Uterus (tissue), 4 donors: ENCODE measurements around the gene BCAP29. TPM values are rescaled to one million over a fixed set of nuclear protein-coding genes. Genes with fewer than 3 reads are reported as not detected.

Source experiments
- DNase-seq, 2 donors: peaks; one replicate each; pipeline ENCODE4 v3.0.0-alpha.2; 2019 to 2020
- H3K27ac ChIP-seq, 2 donors: fragments of 200-600 bp; sonication (generic); 1 replicate in 1 of 2; 2 replicates in 1 of 2; pipeline ENCODE4 v1.5.1; 2016 to 2018
- H3K27me3 ChIP-seq, 2 donors: fragments of 200-600 bp; sonication (generic); one replicate each; pipeline ENCODE4 v1.5.1; 2018 to 2019; ENCODE audit warnings: control low read depth in 1 of 2
- H3K36me3 ChIP-seq, 2 donors: fragments of 200-600 bp; sonication (generic); one replicate each; pipeline ENCODE4 v1.5.1; 2019; ENCODE audit warnings: control low read depth in 1 of 2
- H3K4me1 ChIP-seq, 2 donors: fragments of 200-600 bp; sonication (generic); one replicate each; pipeline ENCODE4 v1.5.1; 2018 to 2019; ENCODE audit warnings: control low read depth in 1 of 2
- H3K4me3 ChIP-seq, 2 donors: fragments of 200-600 bp; sonication (generic); 1 replicate in 1 of 2; 2 replicates in 1 of 2; pipeline ENCODE4 v1.5.1; 2018 to 2019; ENCODE audit warnings: mild to moderate bottlenecking in 1 of 2
- H3K9me3 ChIP-seq, 2 donors: fragments of 200-600 bp; sonication (generic); one replicate each; pipeline ENCODE4 v1.5.1; 2019; ENCODE audit warnings: control low read depth in 1 of 2
- POLR2A ChIP-seq, 2 donors: fragments of 450-650 bp; IDR thresholded peaks; one replicate each; pipeline ENCODE4 v1.6.1; 2016; ENCODE audit warnings: antibody characterized with exemption in 2 of 2, mild to moderate bottlenecking in 1 of 2, moderate library complexity in 1 of 2
- intact Hi-C: fragments of 100-400 bp; cut with DNase I; formaldehyde crosslinking; loops from one replicate; pipeline ENCODE4 v1.15.1; 2023; ENCODE audit warnings: low total_unique reads
- small RNA-seq: library from RNA; depleted of rRNA; stranded (forward); fragments of <200 nt; gene quantifications from one replicate; pipeline ENCODE3, GENCODE V24; 2016
- total RNA-seq, 4 donors: library from RNA; depleted of rRNA in 3 of 4; stranded (reverse); fragments of >200 nt in 3 of 4; gene quantifications; one replicate each; pipeline versions ENCODE4 v1.1.0 to v1.2.4, GENCODE V29; 2014 to 2023
- TF ChIP-seq, protein P1 (sequence below), 4 experiments: fragments of 200-600 bp in 2 of 4; fragments of 450-650 bp in 2 of 4; sonication (generic) in 2 of 4; IDR thresholded peaks; one replicate each; pipeline ENCODE4 v1.5.1; 2016 to 2019; ENCODE audit warnings: antibody characterized with exemption in 4 of 4, mild to moderate bottlenecking in 2 of 4, moderate library complexity in 1 of 4
- donor health status: DM: yes; HTN: yes; CAD: no.

Gene BCAP29
- total RNA-seq, 4 donors from 2014 or later, result 13.6 to 287 (median 110) TPM

DNA sequence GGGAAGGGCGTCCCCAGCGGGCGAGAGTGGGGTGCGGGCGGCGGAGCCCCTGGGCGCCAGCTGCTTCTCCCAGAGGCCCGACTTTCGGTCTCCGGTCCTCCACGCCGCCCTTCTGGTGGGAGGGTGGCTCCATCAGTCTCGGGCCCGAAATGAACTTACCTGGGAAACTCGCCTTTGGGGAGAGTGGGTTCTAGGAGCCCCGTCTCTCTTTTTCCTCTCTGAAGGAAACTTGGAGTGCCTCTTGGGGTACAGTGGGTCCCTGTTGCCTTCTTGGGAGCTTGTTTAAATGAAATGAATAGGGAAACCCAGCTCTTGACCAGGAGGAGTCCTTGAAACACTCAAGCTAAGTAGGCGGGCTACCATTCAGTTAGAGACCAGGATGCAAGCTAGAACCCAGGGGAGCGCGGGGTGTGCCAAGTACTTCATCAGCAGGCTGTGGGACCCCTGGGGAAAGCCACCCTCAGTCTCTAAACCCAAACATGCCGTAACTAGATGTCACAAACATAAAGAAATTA is 81.9 kb downstream of the BCAP29 start:
- H3K27ac ChIP-seq, result no peak overlapping the region
- peaks cover 0 to 3% of the 10 kb centered on the region in 2 donors for H3K27me3 ChIP-seq
- no peaks in the 10 kb centered on the region for H3K36me3 ChIP-seq
- no peak for DNase-seq
- intact Hi-C loops, result no loop called here
- TF ChIP-seq POLR2A (IDR thresholded peaks at IDR 0.05), result no peak
- TF ChIP-seq, protein P1, sequence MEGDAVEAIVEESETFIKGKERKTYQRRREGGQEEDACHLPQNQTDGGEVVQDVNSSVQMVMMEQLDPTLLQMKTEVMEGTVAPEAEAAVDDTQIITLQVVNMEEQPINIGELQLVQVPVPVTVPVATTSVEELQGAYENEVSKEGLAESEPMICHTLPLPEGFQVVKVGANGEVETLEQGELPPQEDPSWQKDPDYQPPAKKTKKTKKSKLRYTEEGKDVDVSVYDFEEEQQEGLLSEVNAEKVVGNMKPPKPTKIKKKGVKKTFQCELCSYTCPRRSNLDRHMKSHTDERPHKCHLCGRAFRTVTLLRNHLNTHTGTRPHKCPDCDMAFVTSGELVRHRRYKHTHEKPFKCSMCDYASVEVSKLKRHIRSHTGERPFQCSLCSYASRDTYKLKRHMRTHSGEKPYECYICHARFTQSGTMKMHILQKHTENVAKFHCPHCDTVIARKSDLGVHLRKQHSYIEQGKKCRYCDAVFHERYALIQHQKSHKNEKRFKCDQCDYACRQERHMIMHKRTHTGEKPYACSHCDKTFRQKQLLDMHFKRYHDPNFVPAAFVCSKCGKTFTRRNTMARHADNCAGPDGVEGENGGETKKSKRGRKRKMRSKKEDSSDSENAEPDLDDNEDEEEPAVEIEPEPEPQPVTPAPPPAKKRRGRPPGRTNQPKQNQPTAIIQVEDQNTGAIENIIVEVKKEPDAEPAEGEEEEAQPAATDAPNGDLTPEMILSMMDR (IDR thresholded peaks at IDR 0.05), result no peak
- H3K9me3 ChIP-seq, result no peaks in the 10 kb centered on the region
- H3K4me3 ChIP-seq, result peak overlapping the region; percentile 29 to 40
- H3K4me1 ChIP-seq, result peaks cover 0 to 8% of the 10 kb centered on the region in 2 donors

DNA sequence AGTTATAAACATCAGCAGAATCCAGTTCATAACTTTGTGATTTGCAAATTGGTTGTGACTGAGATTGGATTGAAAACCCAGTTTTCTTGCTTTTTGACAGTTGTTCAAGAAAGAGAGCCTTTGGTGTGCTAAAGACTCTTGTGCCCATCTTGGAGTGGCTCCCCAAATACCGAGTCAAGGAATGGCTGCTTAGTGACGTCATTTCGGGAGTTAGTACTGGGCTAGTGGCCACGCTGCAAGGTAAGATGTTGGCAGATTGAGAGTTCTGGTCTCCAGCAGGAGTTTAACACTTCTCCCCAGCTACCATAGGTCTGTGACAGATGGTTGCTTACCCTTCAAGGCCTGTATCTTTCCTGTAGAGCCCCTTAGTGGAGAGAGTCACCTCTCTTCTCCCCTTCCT is 83.2 kb downstream of the BCAP29 start:
- intact Hi-C loops, result no loop called here
- peaks cover 0 to 8% of the 10 kb centered on the region in 2 donors for H3K4me1 ChIP-seq
- H3K27ac ChIP-seq, result no peak overlapping the region
- no peak for TF ChIP-seq POLR2A (IDR thresholded peaks at IDR 0.05)
- DNase-seq, result no peak
- H3K36me3 ChIP-seq, result no peaks in the 10 kb centered on the region
- no peaks in the 10 kb centered on the region for H3K9me3 ChIP-seq
- no peak overlapping the region for H3K4me3 ChIP-seq
- H3K27me3 ChIP-seq, result peaks cover 0 to 3% of the 10 kb centered on the region in 2 donors

DNA sequence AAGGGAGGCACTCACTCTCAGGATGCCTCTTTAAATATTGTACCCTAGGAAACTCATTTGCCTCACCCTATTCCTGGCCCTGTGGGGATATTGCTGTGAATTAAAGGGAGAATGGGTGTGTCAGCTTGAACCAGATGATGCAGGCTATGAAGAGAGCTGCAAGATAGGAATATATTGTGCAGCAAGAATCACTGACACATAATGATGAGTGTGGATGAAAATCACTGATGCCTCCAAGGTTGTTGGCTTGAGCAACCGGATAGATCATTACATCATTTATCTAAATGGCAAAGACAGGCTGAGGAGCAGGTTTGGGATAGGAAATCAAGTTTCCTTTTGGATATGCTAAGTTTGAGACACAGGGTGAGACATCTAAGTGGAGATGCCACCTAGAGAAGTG is 86.7 kb downstream of the BCAP29 start:
- no peak for DNase-seq
- intact Hi-C loops, result no loop called here
- H3K4me1 ChIP-seq, result no peaks in the 10 kb centered on the region
- no peaks in the 10 kb centered on the region for H3K27me3 ChIP-seq
- no peak overlapping the region for H3K27ac ChIP-seq
- no peak for TF ChIP-seq POLR2A (IDR thresholded peaks at IDR 0.05)
- TF ChIP-seq, protein P1 (IDR thresholded peaks at IDR 0.05), result no peak
- no peaks in the 10 kb centered on the region for H3K36me3 ChIP-seq
- no peak overlapping the region for H3K4me3 ChIP-seq
- no peaks in the 10 kb centered on the region for H3K9me3 ChIP-seq

DNA sequence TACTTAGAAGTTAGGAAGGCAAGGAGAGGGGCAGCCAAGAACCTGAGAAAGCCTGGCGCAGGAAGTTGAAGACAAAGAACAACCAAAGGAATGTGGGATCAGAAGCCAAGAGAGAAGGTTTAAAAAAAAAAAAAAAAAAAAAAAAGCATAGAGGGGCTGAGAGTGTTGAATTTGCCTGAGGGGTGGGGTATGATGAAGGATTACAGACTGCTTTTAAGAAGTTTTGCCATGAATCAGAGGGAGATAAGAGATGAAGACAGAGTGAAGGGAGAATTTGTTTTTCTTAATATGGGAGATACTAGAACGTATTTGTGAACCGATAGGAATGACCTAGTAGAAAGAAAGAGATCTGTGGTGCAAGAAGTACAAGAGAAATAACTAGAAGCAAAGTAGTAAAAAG is 87.3 kb downstream of the BCAP29 start:
- no peaks in the 10 kb centered on the region for H3K27me3 ChIP-seq
- TF ChIP-seq, protein P1 (IDR thresholded peaks at IDR 0.05), result no peak
- TF ChIP-seq POLR2A (IDR thresholded peaks at IDR 0.05), result no peak
- H3K27ac ChIP-seq, result no peak overlapping the region
- H3K9me3 ChIP-seq, result no peaks in the 10 kb centered on the region
- intact Hi-C loops, result no loop called here
- no peak overlapping the region for H3K4me3 ChIP-seq
- DNase-seq, result no peak
- H3K4me1 ChIP-seq, result no peaks in the 10 kb centered on the region
- no peaks in the 10 kb centered on the region for H3K36me3 ChIP-seq

DNA sequence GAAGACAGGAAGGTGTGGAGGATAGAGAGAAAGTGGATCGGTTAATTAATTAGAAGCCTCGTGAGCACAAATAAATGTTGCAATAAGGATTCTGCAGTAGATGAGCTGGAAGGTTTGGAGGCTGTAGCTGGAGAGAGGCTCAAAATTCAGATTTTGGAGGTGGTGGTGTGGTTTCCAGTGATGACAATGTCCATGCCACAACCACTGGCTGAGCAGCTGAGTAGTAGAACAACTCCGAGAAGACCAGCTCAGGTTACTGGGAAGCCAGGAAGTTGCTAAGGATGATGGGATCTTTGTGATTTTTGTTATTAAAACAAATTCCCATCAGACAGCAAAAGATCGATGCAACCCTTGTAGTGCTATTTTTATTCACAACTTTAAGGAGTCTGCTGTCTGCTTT is 88.2 kb downstream of the BCAP29 start:
- Histone ChIP-seq H3K4me1 (no peaks in the 10 kb centered on the region), H3K27me3 (no peaks in the 10 kb centered on the region), H3K27ac (no peak overlapping the region), H3K36me3 (no peaks in the 10 kb centered on the region), H3K4me3 (no peak overlapping the region), H3K9me3 (no peaks in the 10 kb centered on the region)
- intact Hi-C loops, result no loop called here
- TF ChIP-seq, protein P1 (IDR thresholded peaks at IDR 0.05), result no peak
- no peak for TF ChIP-seq POLR2A (IDR thresholded peaks at IDR 0.05)
- no peak for DNase-seq

Small RNAs within 50 kb of the gene (small RNA-seq; reads per million reads assigned to genes)
- gene BANF1P5, result not detected
- gene RF01233, result not detected

Other genes with a start within 250 kb of the BCAP29 start
- gene GPR22, start 110.2 kb upstream of the BCAP29 start, total RNA-seq, result 10 to 100 TPM in 1 of 4 donors, 1 to 10 TPM in 1, under 1 TPM in 1, not detected in 1; 0.48 to 26.1 (median 1.1) TPM
- gene COG5, start 16.3 kb upstream of the BCAP29 start, total RNA-seq, result 100 to 1,000 TPM in 2 of 4 donors, 10 to 100 TPM in 2; 39.7 to 143 (median 98.3) TPM
- 10 to 100 TPM in 1 of 4 donors, 1 to 10 TPM in 2, not detected in 1; 5.4 to 16.8 (median 10.0) TPM for gene DUS4L, start 16.3 kb upstream of the BCAP29 start, total RNA-seq
- gene SLC26A4, start 80.6 kb downstream of the BCAP29 start, total RNA-seq, result 1 to 10 TPM in 3 of 4 donors, not detected in 1; 1.2 to 4.4 (median 1.7) TPM
- gene CBLL1, start 163.9 kb downstream of the BCAP29 start, total RNA-seq, result 10 to 100 TPM; 22.3 to 54.1 (median 29.1) TPM
- gene SLC26A3, start 223.0 kb downstream of the BCAP29 start, total RNA-seq, result 1 to 10 TPM in 1 of 4 donors, under 1 TPM in 3; 0.29 to 1.0 (median 0.66) TPM